ENCODE results near the gene SCUBE1. TPM values are rescaled to one million over a fixed set of nuclear protein-coding genes. Genes with fewer than 3 reads are reported as not detected.

Gene SCUBE1
- total RNA-seq, 4 donors from 2014 or later, result 0.68 to 6.4 (median 1.7) TPM

GRCh38 chr22:43289976-43290721 lies 53.0 kb downstream of the SCUBE1 start:
- in situ Hi-C loops (cut with MboI; ENCODE audit: low pct_ligation_motif_present in 1 of 4, low pct_unique_long_range_greater_than_20kb in 1 of 4, low sequenced_read_pairs in 3 of 4) (no loop called here), intact Hi-C loops (cut with DNase I; ENCODE audit: low total_unique reads) (no loop called here)
- no peak for DNase-seq
- no peak for TF ChIP-seq EP300 (IDR thresholded peaks at IDR 0.05; ENCODE audit: low read depth)
- TF ChIP-seq POLR2AphosphoS5 (IDR thresholded peaks at IDR 0.05), result no peak
- Histone ChIP-seq H3K36me3 (no peaks in the 10 kb centered on the region), H3K4me1 (peaks cover 0 to 46% (median 25%) of the 10 kb centered on the region in 4 donors), H3K9me3 (no peaks in the 10 kb centered on the region), H3K27me3 (no peaks in the 10 kb centered on the region), H3K4me3 (no peak overlapping the region), H3K27ac (peak overlapping the region in 2 of 4 donors; percentile 36 to 39)
- WGBS, 2 donors (ENCODE audit: low coverage in 1 of 2), result 67 to 68% methylated on average over 3 to 10 of the region's 10 CpGs

DNA sequence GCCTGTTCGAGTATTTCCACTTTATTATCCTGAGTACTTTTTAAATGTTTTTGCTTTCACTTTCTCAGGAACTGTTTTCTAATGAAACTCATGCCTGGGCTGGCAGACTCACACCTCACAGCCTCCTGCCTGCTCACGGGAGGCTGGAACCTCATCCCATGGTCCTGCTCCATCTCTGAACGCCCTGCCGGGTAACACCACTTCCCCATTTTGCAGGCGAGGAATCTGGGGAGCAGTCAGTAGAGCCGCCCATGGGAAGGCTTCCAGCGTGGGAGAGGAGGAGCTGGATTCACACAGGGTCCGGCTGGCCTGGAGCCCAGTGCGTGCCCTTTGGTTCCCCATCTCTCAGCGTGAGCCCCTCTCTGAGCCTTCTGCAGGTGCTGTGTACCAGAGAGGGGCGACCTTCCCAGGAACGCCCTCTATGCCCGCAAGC lies 53.6 kb downstream of the SCUBE1 start:
- WGBS, 2 donors (ENCODE audit: low coverage in 1 of 2), result 14 to 41% methylated on average over 1 to 13 of the region's 13 CpGs
- DNase-seq, result no peak
- intact Hi-C loops (cut with DNase I; ENCODE audit: low total_unique reads), result no loop called here
- Histone ChIP-seq H3K4me1 (peaks cover 0 to 42% (median 24%) of the 10 kb centered on the region in 4 donors), H3K27ac (peak overlapping the region in 3 of 4 donors; percentile 19 to 39 (median 36)), H3K36me3 (no peaks in the 10 kb centered on the region), H3K4me3 (peak overlapping the region in 1 of 4 donors; percentile 14), H3K9me3 (no peaks in the 10 kb centered on the region), H3K27me3 (no peaks in the 10 kb centered on the region)
- in situ Hi-C loops (cut with MboI; ENCODE audit: low pct_ligation_motif_present in 1 of 4, low pct_unique_long_range_greater_than_20kb in 1 of 4, low sequenced_read_pairs in 3 of 4), result no loop called here
- TF ChIP-seq POLR2AphosphoS5 (IDR thresholded peaks at IDR 0.05), result no peak
- TF ChIP-seq, protein P1, sequence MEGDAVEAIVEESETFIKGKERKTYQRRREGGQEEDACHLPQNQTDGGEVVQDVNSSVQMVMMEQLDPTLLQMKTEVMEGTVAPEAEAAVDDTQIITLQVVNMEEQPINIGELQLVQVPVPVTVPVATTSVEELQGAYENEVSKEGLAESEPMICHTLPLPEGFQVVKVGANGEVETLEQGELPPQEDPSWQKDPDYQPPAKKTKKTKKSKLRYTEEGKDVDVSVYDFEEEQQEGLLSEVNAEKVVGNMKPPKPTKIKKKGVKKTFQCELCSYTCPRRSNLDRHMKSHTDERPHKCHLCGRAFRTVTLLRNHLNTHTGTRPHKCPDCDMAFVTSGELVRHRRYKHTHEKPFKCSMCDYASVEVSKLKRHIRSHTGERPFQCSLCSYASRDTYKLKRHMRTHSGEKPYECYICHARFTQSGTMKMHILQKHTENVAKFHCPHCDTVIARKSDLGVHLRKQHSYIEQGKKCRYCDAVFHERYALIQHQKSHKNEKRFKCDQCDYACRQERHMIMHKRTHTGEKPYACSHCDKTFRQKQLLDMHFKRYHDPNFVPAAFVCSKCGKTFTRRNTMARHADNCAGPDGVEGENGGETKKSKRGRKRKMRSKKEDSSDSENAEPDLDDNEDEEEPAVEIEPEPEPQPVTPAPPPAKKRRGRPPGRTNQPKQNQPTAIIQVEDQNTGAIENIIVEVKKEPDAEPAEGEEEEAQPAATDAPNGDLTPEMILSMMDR (IDR thresholded peaks at IDR 0.05), result no peak
- no peak for TF ChIP-seq POLR2A (IDR thresholded peaks at IDR 0.05)
- TF ChIP-seq EP300 (IDR thresholded peaks at IDR 0.05; ENCODE audit: low read depth), result no peak

- Histone ChIP-seq H3K4me3 (no peak overlapping the region), H3K27me3 (no peaks in the 10 kb centered on the region), H3K27ac (peak overlapping the region in 2 of 4 donors; percentile 19 to 36), H3K4me1 (peaks cover 0 to 35% (median 22%) of the 10 kb centered on the region in 4 donors), H3K36me3 (no peaks in the 10 kb centered on the region), H3K9me3 (no peaks in the 10 kb centered on the region)
- in situ Hi-C loops (cut with MboI; ENCODE audit: low pct_ligation_motif_present in 1 of 4, low pct_unique_long_range_greater_than_20kb in 1 of 4, low sequenced_read_pairs in 3 of 4) (no loop called here), intact Hi-C loops (cut with DNase I; ENCODE audit: low total_unique reads) (no loop called here)
- TF ChIP-seq POLR2A (IDR thresholded peaks at IDR 0.05) (no peak), EP300 (IDR thresholded peaks at IDR 0.05; ENCODE audit: low read depth) (no peak), POLR2AphosphoS5 (IDR thresholded peaks at IDR 0.05) (no peak)
- TF ChIP-seq, protein P1 (IDR thresholded peaks at IDR 0.05), result no peak
- WGBS, 2 donors (ENCODE audit: low coverage in 1 of 2), result 60% methylated on average over 12 of the region's 12 CpGs; no CpG with 5 or more reads in 1 of the 2 donors
- no peak for DNase-seq
Observed at GRCh38 chr22:43288807-43289420, 54.3 kb downstream of the SCUBE1 start.

- Histone ChIP-seq H3K27ac (no peak overlapping the region), H3K36me3 (no peaks in the 10 kb centered on the region), H3K9me3 (no peaks in the 10 kb centered on the region), H3K4me1 (peaks cover 0 to 34% (median 21%) of the 10 kb centered on the region in 4 donors), H3K27me3 (no peaks in the 10 kb centered on the region), H3K4me3 (no peak overlapping the region)
- no peak for DNase-seq
- TF ChIP-seq POLR2AphosphoS5 (IDR thresholded peaks at IDR 0.05), result no peak
- TF ChIP-seq, protein P1 (IDR thresholded peaks at IDR 0.05), result no peak
- no peak for TF ChIP-seq POLR2A (IDR thresholded peaks at IDR 0.05)
- no peak for TF ChIP-seq EP300 (IDR thresholded peaks at IDR 0.05; ENCODE audit: low read depth)
- in situ Hi-C loops (cut with MboI; ENCODE audit: low pct_ligation_motif_present in 1 of 4, low pct_unique_long_range_greater_than_20kb in 1 of 4, low sequenced_read_pairs in 3 of 4) (no loop called here), intact Hi-C loops (cut with DNase I; ENCODE audit: low total_unique reads) (no loop called here)
- WGBS, 2 donors (ENCODE audit: low coverage in 1 of 2), result 96% methylated on average over 16 of the region's 16 CpGs; no CpG with 5 or more reads in 1 of the 2 donors
Observed at GRCh38 chr22:43288378-43288777, 54.8 kb downstream of the SCUBE1 start.
